HepG2 (cell line): Measurements from ENCODE around the gene PPARA. TPM values are rescaled to one million over a fixed set of nuclear protein-coding genes. Genes with fewer than 3 reads are reported as not detected.

Experiments used
- EED ChIP-seq: sonication (generic); formaldehyde crosslinking; IDR thresholded peaks from 2 replicates; pipeline ENCODE4 v1.5.0; 2020; ENCODE audit warnings: mild to moderate bottlenecking, missing genetic modification reagents
- FIP1L1 ChIP-seq: fragments of 200-400 bp; formaldehyde crosslinking; IDR thresholded peaks from 2 replicates; pipeline ENCODE4 v1.6.1; 2018; ENCODE audit warnings: low read depth, mild to moderate bottlenecking, low read length, moderate library complexity, borderline replicate concordance; ENCODE audit not compliant: insufficient read depth
- HBP1 ChIP-seq: IDR thresholded peaks from 2 replicates; pipeline ENCODE4 v1.6.1; 2016; ENCODE audit warnings: low read depth, control low read depth
- IRF9 ChIP-seq: sonication (generic); formaldehyde crosslinking; IDR thresholded peaks from 2 replicates; pipeline ENCODE4 v1.8.0; 2022; ENCODE audit warnings: missing genetic modification reagents, mild to moderate bottlenecking, borderline replicate concordance
- RXRB ChIP-seq: IDR thresholded peaks from 2 replicates; pipeline ENCODE4 v1.6.1; 2016; ENCODE audit warnings: borderline replicate concordance, missing genetic modification reagents, missing compliant biosample characterization
- YEATS2 ChIP-seq: sonication (generic); formaldehyde crosslinking; IDR thresholded peaks from 2 replicates; pipeline ENCODE4 v1.4.0; 2020; ENCODE audit warnings: missing genetic modification reagents, borderline replicate concordance
- ZHX2 ChIP-seq, 2 experiments: sonication (generic) in 1 of 2; formaldehyde crosslinking in 1 of 2; IDR thresholded peaks; 2 replicates each; pipeline versions ENCODE4 v1.6.1 to v1.9.0; 2014 to 2022; ENCODE audit warnings: antibody characterized with exemption in 1 of 2, borderline replicate concordance in 1 of 2, inconsistent platforms in 1 of 2, low read depth in 1 of 2, missing genetic modification reagents in 1 of 2
- ZNF331 ChIP-seq: sonication (generic); formaldehyde crosslinking; IDR thresholded peaks from 2 replicates; pipeline ENCODE4 v1.4.0; 2020; ENCODE audit warnings: missing genetic modification reagents
- ZNF501 ChIP-seq: sonication (generic); formaldehyde crosslinking; IDR thresholded peaks from 2 replicates; pipeline ENCODE4 v1.5.1; 2020; ENCODE audit warnings: mild to moderate bottlenecking, moderate library complexity, missing genetic modification reagents
- ZNF761 ChIP-seq: sonication (generic); formaldehyde crosslinking; conservative IDR thresholded peaks from 2 replicates; pipeline ENCODE4 v1.4.0; 2020; ENCODE audit warnings: mild to moderate bottlenecking, missing genetic modification reagents
- ZNF766 ChIP-seq: sonication (generic); formaldehyde crosslinking; IDR thresholded peaks from 2 replicates; pipeline ENCODE4 v1.5.0; 2020; ENCODE audit warnings: missing genetic modification reagents, borderline replicate concordance
- ZNF790 ChIP-seq: sonication (generic); formaldehyde crosslinking; IDR thresholded peaks from 2 replicates; pipeline ENCODE4 v1.8.0; 2022; ENCODE audit warnings: missing genetic modification reagents, mild to moderate bottlenecking, borderline replicate concordance
- polyA plus RNA-seq, 8 experiments: library from polyadenylated mRNA; depleted of rRNA in 3 of 8; stranded (reverse) in 7 of 8; unstranded in 1 of 8; fragments of >200 nt; fragmentation: Illumina TruSeq in 4 of 8; extraction: Trizol in 4 of 8; gene quantifications; 2 replicates each; pipeline versions ENCODE4 v1.2.1 to v1.2.3, GENCODE V29; 2011 to 2016; ENCODE audit warnings: low read depth in 4 of 8, missing spikeins in 1 of 8, mixed read lengths in 1 of 8; ENCODE audit not compliant: insufficient read depth in 1 of 8
- total RNA-seq, 5 experiments: library from RNA; depleted of rRNA; stranded (reverse); fragments of >200 nt; fragmentation: Illumina TruSeq; extraction: Trizol; gene quantifications; 2 replicates each; pipeline ENCODE4 v1.2.3, GENCODE V29; 2016; ENCODE audit warnings: low read depth in 1 of 5
- TF ChIP-seq, protein P1 (sequence below): sonication (generic); formaldehyde crosslinking; IDR thresholded peaks from 2 replicates; pipeline ENCODE4 v1.4.0; 2020; ENCODE audit warnings: missing genetic modification reagents

Gene PPARA
- total and polyA plus RNA-seq, 2 of the 13 experiments (the other 11 are each of a cell fraction or from before 2014, with no cell fraction given) = 18.2 to 24.7 TPM

DNA sequence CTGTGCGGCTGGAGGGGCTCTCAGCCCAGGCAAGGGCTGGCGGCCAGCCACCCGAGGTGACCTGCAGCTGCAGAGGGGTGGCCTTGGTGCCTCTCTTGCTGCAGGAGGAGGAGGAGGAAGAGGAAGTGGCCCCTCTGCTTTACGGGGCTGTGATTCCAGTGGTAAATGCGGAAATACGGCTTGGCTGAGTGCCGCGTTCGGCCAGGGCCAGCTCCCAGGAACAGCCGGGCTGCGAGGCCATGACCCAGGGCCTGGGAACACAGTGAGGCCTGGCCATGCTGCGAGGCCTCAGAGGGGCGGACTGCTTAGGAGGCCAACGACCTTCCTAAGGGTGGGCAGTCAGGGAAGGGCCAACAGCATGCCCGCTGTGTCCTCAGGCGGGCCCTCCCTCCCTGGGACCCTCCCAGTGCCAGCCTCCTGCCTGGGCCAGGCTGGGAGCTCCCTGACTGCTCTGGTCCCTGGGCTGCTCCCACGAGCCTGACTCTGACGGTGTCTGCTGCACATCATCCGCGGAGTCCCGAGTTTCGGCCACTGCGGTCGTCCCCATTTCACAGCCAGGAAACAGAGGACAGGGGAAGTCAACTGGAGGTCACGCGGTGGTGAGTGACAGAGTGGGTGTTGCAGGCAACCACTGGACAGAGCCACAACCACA is 20.8 kb upstream of the PPARA start (continued):
- TF ChIP-seq ZHX2 (IDR thresholded peaks at IDR 0.05; ENCODE audit: low read depth) = no peak
- TF ChIP-seq ZHX2 (CRISPR knock-in tag; IDR thresholded peaks at IDR 0.05; ENCODE audit: borderline replicate concordance) = no peak
- TF ChIP-seq, protein P1, sequence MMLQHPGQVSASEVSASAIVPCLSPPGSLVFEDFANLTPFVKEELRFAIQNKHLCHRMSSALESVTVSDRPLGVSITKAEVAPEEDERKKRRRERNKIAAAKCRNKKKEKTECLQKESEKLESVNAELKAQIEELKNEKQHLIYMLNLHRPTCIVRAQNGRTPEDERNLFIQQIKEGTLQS (CRISPR knock-in tag) = no peak
- no peak for TF ChIP-seq YEATS2
- TF ChIP-seq EED (CRISPR knock-in tag) = no peak
- no peak for TF ChIP-seq FIP1L1
- peak; percentile 23; the same call in 1 of the 2 replicates for TF ChIP-seq HBP1 (CRISPR knock-in tag)
- 0 out of 2 replicates have a peak, but pooled peaks have one; percentile 15 for TF ChIP-seq ZNF501
- TF ChIP-seq ZNF331 (CRISPR knock-in tag) = no peak
- TF ChIP-seq ZNF790 (CRISPR knock-in tag) = no peak
- TF ChIP-seq ZNF766 (CRISPR knock-in tag) = no peak
- no peak for TF ChIP-seq ZNF761
- TF ChIP-seq IRF9 (CRISPR knock-in tag) = peak; percentile 3; the same call in 1 of the 2 replicates
- TF ChIP-seq RXRB (CRISPR knock-in tag) = peak; percentile 56; the same call in 1 of the 2 replicates
